Measurements from ENCODE around the gene ISG15.

ISG15 gene

DNA sequence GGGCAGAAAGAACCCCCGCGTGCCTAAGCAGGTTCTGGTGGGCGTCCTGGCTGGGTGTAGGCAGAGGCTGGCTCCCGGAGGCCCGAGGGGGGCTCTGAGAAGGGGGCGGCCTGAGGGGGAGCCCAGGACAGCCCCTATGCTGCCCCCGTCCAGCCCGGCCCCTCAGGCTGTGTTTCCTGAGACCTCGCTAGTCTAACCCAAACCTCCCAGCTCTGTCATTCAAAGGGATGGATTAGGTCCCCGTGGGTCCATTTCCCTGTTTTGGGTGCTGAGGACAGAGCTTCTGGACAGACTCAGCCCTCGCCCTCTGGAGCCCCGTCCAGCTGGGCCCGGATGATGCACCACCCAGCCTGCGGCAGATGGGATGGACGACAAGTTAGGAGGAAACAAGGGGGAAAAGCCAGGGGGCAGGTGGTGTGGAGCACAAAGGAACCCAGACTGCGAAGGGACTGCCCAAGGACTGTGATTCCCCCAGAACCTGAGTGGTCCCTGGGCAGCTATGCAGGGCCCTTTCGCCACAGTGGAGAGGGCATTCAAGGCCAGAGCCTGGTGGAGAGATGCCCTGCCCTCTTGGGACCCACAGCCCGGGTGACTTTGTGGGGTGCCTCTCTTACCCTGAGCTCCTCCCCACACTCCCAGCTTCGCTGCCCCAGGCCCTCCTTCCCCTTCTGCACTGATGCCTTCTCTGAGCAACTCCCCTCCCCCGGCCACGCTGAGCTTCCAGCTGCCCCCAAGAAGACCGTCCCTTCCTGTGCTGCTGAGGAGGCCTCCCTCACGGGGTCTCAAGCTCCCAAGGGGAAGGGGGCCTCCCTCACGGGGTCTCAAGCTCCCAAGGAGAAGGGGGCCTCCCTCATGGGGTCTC lies 16.2 kb upstream of the ISG15 start:
- CTCF ChIA-PET = interaction anchor here (1.5 kb wide), 1 partner anchor 13 kb away, joined by 6 read pairs; no protein-coding TSS in a partner anchor
- POLR2A ChIA-PET = interaction anchor here (0.9 to 2.5 kb wide), 8 partner anchors 14 to 83 kb away, joined by 3 to 14 read pairs (median 5); partner anchors contain the start of genes AGRN and PERM1

DNA sequence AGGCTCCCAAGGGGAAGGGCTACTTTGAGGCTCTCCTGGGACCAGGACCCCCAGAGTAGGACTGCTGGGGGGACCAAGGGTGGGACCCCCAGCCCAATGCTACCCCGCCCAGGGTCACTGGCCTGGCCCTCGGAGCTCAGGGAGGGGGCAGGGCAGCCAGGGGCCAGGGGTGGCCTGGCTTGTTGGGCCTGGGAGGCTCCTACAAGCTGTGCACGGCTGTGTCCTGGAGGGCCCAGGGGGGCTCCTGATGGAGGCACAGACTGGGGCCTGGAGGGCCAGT lies 15.6 kb upstream of the ISG15 start:
- TF ChIP-seq ZNF384 (IDR thresholded peaks at IDR 0.05) (no peak), NFRKB (IDR thresholded peaks at IDR 0.05) (no peak), FOXA1 (IDR thresholded peaks at IDR 0.05) (no peak), ARNT (IDR thresholded peaks at IDR 0.05) (no peak), FOXM1 (IDR thresholded peaks at IDR 0.05; ENCODE audit: borderline replicate concordance) (no peak)
- TF ChIP-seq, protein P1, sequence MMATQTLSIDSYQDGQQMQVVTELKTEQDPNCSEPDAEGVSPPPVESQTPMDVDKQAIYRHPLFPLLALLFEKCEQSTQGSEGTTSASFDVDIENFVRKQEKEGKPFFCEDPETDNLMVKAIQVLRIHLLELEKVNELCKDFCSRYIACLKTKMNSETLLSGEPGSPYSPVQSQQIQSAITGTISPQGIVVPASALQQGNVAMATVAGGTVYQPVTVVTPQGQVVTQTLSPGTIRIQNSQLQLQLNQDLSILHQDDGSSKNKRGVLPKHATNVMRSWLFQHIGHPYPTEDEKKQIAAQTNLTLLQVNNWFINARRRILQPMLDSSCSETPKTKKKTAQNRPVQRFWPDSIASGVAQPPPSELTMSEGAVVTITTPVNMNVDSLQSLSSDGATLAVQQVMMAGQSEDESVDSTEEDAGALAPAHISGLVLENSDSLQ (IDR thresholded peaks at IDR 0.05) = no peak
- ChIA-PET CTCF (interaction anchor here (1.5 kb wide), 1 partner anchor 13 kb away, joined by 6 read pairs; no protein-coding TSS in a partner anchor), POLR2A (interaction anchor here (0.9 to 2.5 kb wide), 10 partner anchors 14 to 82 kb away, joined by 3 to 14 read pairs (median 4); partner anchors contain the start of genes AGRN and PERM1)
- DNase-seq (ENCODE audit: extremely low spot score) = no peak

More for the DNA sequence above, 16.2 kb upstream of the ISG15 start:
- TF ChIP-seq, protein P1 (IDR thresholded peaks at IDR 0.05) = no peak
- TF ChIP-seq ZNF384 (IDR thresholded peaks at IDR 0.05) (no peak), HDGF (IDR thresholded peaks at IDR 0.05; ENCODE audit: borderline replicate concordance) (no peak), ARNT (IDR thresholded peaks at IDR 0.05) (no peak), LEF1 (IDR thresholded peaks at IDR 0.05; ENCODE audit: borderline replicate concordance) (no peak), ELF4 (IDR thresholded peaks at IDR 0.05) (no peak), CTBP1 (IDR thresholded peaks at IDR 0.05; ENCODE audit: borderline replicate concordance) (no peak), TARDBP (IDR thresholded peaks at IDR 0.05) (no peak), FOXK2 (IDR thresholded peaks at IDR 0.05) (no peak), BHLHE40 (IDR thresholded peaks at IDR 0.05; ENCODE audit: borderline replicate concordance) (no peak), FOXM1 (IDR thresholded peaks at IDR 0.05; ENCODE audit: borderline replicate concordance) (no peak), SP1 (IDR thresholded peaks at IDR 0.05) (no peak), L3MBTL2 (conservative IDR thresholded peaks at IDR 0.05) (no peak), FOXA1 (IDR thresholded peaks at IDR 0.05) (no peak), NFRKB (IDR thresholded peaks at IDR 0.05) (no peak)
- no peak for DNase-seq (ENCODE audit: extremely low spot score)

DNA sequence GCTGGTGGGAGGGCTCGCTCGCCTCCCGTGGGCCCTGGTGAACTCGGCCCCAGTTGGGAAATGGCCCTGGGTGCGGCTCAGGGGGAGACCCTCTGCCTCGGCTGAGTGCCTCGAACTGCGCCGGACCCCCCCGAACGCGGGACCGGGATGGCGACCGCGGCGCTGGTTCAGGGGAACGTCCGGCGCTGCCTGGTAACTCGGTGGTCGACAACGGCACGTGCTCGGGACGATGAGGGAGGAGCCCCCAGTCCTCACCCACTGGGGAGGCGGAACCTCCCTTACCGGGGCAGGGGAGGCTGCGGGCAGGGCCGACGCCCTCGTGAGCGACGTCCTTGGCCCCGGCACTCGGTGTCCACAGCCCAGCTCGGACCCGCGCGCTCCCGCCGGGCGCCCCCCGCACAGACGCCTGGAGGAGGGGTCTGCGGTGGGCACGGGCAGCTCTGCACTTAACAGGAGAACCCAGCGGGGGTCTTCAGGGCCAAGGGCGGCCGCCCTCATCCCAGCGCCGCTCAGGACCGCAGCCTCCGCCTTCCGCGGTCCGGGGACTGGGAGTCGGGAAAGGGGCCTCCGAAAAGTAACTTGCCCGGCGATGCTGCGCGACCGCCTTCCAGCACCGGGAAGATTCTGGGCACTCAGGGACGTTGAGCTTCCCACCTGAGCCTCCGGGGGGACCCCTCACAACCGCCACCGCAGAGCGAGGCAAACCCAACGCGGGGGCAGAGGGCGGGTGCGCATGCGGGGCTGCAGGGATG lies 15.1 kb upstream of the ISG15 start:
- POLR2A ChIA-PET = interaction anchor here (1.0 to 2.5 kb wide), 11 partner anchors 8 to 82 kb away, joined by 3 to 14 read pairs (median 4); partner anchors contain the start of gene PERM1
- no peak for DNase-seq (ENCODE audit: extremely low spot score)
- CTCF ChIA-PET = interaction anchor here (1.5 kb wide), 1 partner anchor 14 kb away, joined by 6 read pairs; no protein-coding TSS in a partner anchor
- peak; percentile 64 for TF ChIP-seq L3MBTL2 (conservative IDR thresholded peaks at IDR 0.05)
- no peak for TF ChIP-seq HDGF (IDR thresholded peaks at IDR 0.05; ENCODE audit: borderline replicate concordance)

DNA sequence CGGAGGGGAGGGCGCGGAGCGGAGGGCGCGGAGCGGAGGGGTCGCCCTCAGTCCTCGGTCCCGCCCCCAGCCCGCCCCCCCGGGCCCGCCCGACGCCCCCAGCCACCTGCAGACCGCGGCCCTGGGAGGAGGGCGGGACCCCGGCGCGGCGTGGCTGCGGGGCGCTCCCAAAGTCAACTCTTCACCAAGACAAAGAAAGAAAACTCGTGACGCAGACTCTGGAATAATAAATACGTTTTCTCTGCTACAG lies 14.6 kb upstream of the ISG15 start:
- ChIA-PET POLR2A (interaction anchor here (1.0 to 2.5 kb wide), 7 partner anchors 9 to 65 kb away, joined by 3 to 14 read pairs (median 3); partner anchors contain the start of gene PERM1), CTCF (no interaction called here)
- no peak for DNase-seq (ENCODE audit: extremely low spot score)

DNA sequence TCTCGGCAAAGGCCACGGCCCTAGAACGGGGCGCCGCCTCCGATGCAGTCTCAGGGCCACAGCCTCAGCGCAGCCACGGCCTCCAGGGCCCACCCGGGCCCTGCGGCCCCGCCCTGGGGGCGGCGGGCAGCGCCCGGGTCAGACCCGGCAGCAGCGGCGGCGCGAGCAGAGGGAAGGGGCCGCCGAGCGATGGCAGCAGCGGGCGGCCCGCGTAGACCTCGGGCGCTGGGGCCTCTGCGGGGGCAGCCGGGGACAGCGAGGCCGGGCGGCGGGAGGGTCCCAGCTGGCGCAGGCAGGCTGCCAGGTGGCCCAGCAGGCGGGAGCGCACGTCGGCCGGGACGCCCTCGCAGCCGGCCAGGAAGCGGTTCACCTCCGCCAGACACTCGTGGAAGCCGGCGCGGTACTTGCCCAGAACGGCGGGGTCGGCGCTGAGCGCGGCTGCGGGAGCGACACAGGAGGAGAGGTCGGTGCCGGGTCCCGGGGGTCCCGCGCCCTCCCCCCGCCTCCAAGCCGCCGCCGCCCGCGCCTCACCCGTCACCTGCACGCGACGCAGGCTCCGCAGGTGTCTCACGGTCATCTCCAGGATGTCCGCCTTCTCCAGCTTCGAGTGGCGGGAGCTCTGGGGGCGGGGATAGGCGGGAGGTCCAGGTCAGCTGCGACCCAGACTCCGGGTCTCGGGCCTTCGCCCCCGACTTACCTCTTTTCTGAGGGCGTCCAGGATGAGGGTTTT lies 14.1 kb upstream of the ISG15 start:
- peak; percentile 37 for DNase-seq (ENCODE audit: extremely low spot score)
- ChIA-PET POLR2A (interaction anchor here (0.6 to 2.5 kb wide), 11 partner anchors 9 to 292 kb away, joined by 3 to 14 read pairs (median 4); partner anchors contain the start of genes AGRN and PERM1), CTCF (no interaction called here)
- no peak for TF ChIP-seq FOXM1 (IDR thresholded peaks at IDR 0.05; ENCODE audit: borderline replicate concordance)
- peak; percentile 89 for TF ChIP-seq LEF1 (IDR thresholded peaks at IDR 0.05; ENCODE audit: borderline replicate concordance)

More for the DNA sequence above, 14.6 kb upstream of the ISG15 start:
- TF ChIP-seq ARNT (IDR thresholded peaks at IDR 0.05) = no peak
- no peak for TF ChIP-seq CTBP1 (IDR thresholded peaks at IDR 0.05; ENCODE audit: borderline replicate concordance)
- TF ChIP-seq, protein P1 (IDR thresholded peaks at IDR 0.05) = no peak
- TF ChIP-seq L3MBTL2 (conservative IDR thresholded peaks at IDR 0.05) = no peak
- no peak for TF ChIP-seq ELF4 (IDR thresholded peaks at IDR 0.05)
- TF ChIP-seq FOXK2 (IDR thresholded peaks at IDR 0.05) = no peak
- no peak for TF ChIP-seq NFRKB (IDR thresholded peaks at IDR 0.05)
- no peak for TF ChIP-seq BHLHE40 (IDR thresholded peaks at IDR 0.05; ENCODE audit: borderline replicate concordance)
- TF ChIP-seq TARDBP (IDR thresholded peaks at IDR 0.05) = no peak
- no peak for TF ChIP-seq ZNF384 (IDR thresholded peaks at IDR 0.05)
- TF ChIP-seq SP1 (IDR thresholded peaks at IDR 0.05) = no peak
- no peak for TF ChIP-seq FOXA1 (IDR thresholded peaks at IDR 0.05)
- TF ChIP-seq FOXM1 (IDR thresholded peaks at IDR 0.05; ENCODE audit: borderline replicate concordance) = no peak
- TF ChIP-seq HDGF (IDR thresholded peaks at IDR 0.05; ENCODE audit: borderline replicate concordance) = no peak
- no peak for TF ChIP-seq SUZ12 (IDR thresholded peaks at IDR 0.05)

All from HEK293T (cell line).